MCF 10A (cell line): Measurements from ENCODE around the gene PEX11G. TPM values are rescaled to one million over a fixed set of nuclear protein-coding genes. Genes with fewer than 3 reads are reported as not detected.
A peak's percentile ranks its signal among the peaks of the same experiment; 100 is the strongest.

Experiments
- BruUV-seq: library from RNA; stranded (reverse); fragments of 400-500 nt; replicated peaks from 2 replicates; lab custom pipeline; 2021; lab: Mats Ljungman, UMichigan
- CTCF ChIA-PET: fragments of 300-600 bp; sonication (Branson Sonifier 250); formaldehyde crosslinking; extraction: SDS; loops from one replicate; lab custom pipeline; 2021; ENCODE audit warnings: antibody characterized with exemption, inconsistent platforms; lab: Yijun Ruan, JAX
- POLR2A ChIA-PET: fragments of 300-600, 350-650 bp; sonication (Branson Sonifier 250); formaldehyde crosslinking; extraction: SDS; loops from one replicate; lab custom pipeline; 2020; ENCODE audit warnings: antibody characterized with exemption, inconsistent platforms; lab: Yijun Ruan, JAX
- DNase-seq: peaks from one replicate; pipeline ENCODE4 v3.0.0-alpha.2; 2018; ENCODE audit not compliant: unreplicated experiment
- H3K27ac Mint-ChIP-seq: one replicate; pipeline ENCODE4 v1.8.0; 2022; ENCODE audit warnings: mild to moderate bottlenecking, low read depth, mixed read lengths; ENCODE audit not compliant: unreplicated experiment
- H3K27me3 Mint-ChIP-seq: one replicate; pipeline ENCODE4 v1.8.0; 2022; ENCODE audit warnings: mixed read lengths; ENCODE audit not compliant: insufficient read depth, unreplicated experiment
- H3K36me3 Mint-ChIP-seq: one replicate; pipeline ENCODE4 v1.8.0; 2022; ENCODE audit warnings: mild to moderate bottlenecking, moderate library complexity, mixed read lengths; ENCODE audit not compliant: insufficient read depth, unreplicated experiment
- H3K4me1 Mint-ChIP-seq: one replicate; pipeline ENCODE4 v1.8.0; 2022; ENCODE audit warnings: mixed read lengths; ENCODE audit not compliant: insufficient read depth, unreplicated experiment
- H3K4me3 Mint-ChIP-seq: one replicate; pipeline ENCODE4 v1.8.0; 2022; ENCODE audit warnings: mild to moderate bottlenecking, moderate library complexity, mixed read lengths; ENCODE audit not compliant: unreplicated experiment
- H3K9me3 Mint-ChIP-seq: one replicate; pipeline ENCODE4 v1.8.0; 2022; ENCODE audit warnings: mixed read lengths; ENCODE audit not compliant: unreplicated experiment
- CTCF ChIP-seq: fragments of 200-600 bp; IDR thresholded peaks from one replicate; pipeline ENCODE4 v1.8.0; 2022; ENCODE audit warnings: antibody characterized with exemption, mild to moderate bottlenecking; ENCODE audit not compliant: unreplicated experiment
- intact Hi-C: fragments of 100-400 bp; cut with micrococcal nuclease; formaldehyde crosslinking; loops from 2 replicates; pipeline ENCODE4 v1.14.1; 2022
- total RNA-seq: library from RNA; stranded (reverse); gene quantifications from 2 replicates; pipeline ENCODE4 v1.2.3, GENCODE V29; 2022

The PEX11G gene
- total RNA-seq, 1 experiment from 2014 or later: 5.5 TPM

GRCh38 chr19:7489609-7490044 lies 792 bp upstream of the PEX11G start:
- peak overlapping the region; percentile 87 for H3K27ac Mint-ChIP-seq
- ChIA-PET POLR2A (interaction anchor here (0.7 kb wide), 1 partner anchor 83 kb away, joined by 4 read pairs; no protein-coding TSS in a partner anchor), CTCF (interaction anchor here (0.7 to 0.9 kb wide), 2 partner anchors 135 to 602 kb away, joined by 3 read pairs; no protein-coding TSS in a partner anchor)
- no peak for TF ChIP-seq CTCF
- peaks cover 14% of the 10 kb centered on the region for H3K4me1 Mint-ChIP-seq
- BruUV-seq: no TSS peak
- no peaks in the 10 kb centered on the region for H3K9me3 Mint-ChIP-seq
- DNase-seq: no peak
- peak overlapping the region; percentile 76 for H3K4me3 Mint-ChIP-seq
- intact Hi-C loops: no loop called here
- peaks cover 10% of the 10 kb centered on the region for H3K36me3 Mint-ChIP-seq
- no peaks in the 10 kb centered on the region for H3K27me3 Mint-ChIP-seq

- no peaks in the 10 kb centered on the region for H3K27me3 Mint-ChIP-seq
- no peak overlapping the region for H3K4me3 Mint-ChIP-seq
- ChIA-PET CTCF (interaction anchor here (0.6 to 1.0 kb wide), 3 partner anchors 26 to 764 kb away, joined by 3 to 6 read pairs (median 3); no protein-coding TSS in a partner anchor), POLR2A (no interaction called here)
- no peaks in the 10 kb centered on the region for H3K9me3 Mint-ChIP-seq
- H3K4me1 Mint-ChIP-seq: peaks cover 15% of the 10 kb centered on the region
- BruUV-seq: no TSS peak
- DNase-seq: no peak
- H3K27ac Mint-ChIP-seq: no peak overlapping the region
- intact Hi-C loops: no loop called here
- no peak for TF ChIP-seq CTCF
- peaks cover 15% of the 10 kb centered on the region for H3K36me3 Mint-ChIP-seq
These were observed 1.9 kb downstream of the PEX11G start for GRCh38 chr19:7486923-7487322.

GRCh38 chr19:7483720-7484201 lies 5.1 kb downstream of the PEX11G start:
- H3K9me3 Mint-ChIP-seq: no peaks in the 10 kb centered on the region
- no peak overlapping the region for H3K4me3 Mint-ChIP-seq
- POLR2A ChIA-PET: no interaction called here
- intact Hi-C loops: no loop called here
- no TSS peak for BruUV-seq
- TF ChIP-seq CTCF: no peak
- peak; percentile 39 for DNase-seq
- CTCF ChIA-PET: interaction anchor here (0.6 kb wide), 1 partner anchor 13 kb away, joined by 4 read pairs; no protein-coding TSS in a partner anchor
- H3K27ac Mint-ChIP-seq: no peak overlapping the region
- peaks cover 13% of the 10 kb centered on the region for H3K4me1 Mint-ChIP-seq
- no peaks in the 10 kb centered on the region for H3K27me3 Mint-ChIP-seq
- H3K36me3 Mint-ChIP-seq: peaks cover 9% of the 10 kb centered on the region

- TF ChIP-seq CTCF: no peak
- peaks cover 16% of the 10 kb centered on the region for H3K36me3 Mint-ChIP-seq
- H3K9me3 Mint-ChIP-seq: no peaks in the 10 kb centered on the region
- ChIA-PET POLR2A (no interaction called here), CTCF (no interaction called here)
- DNase-seq: peak; percentile 58
- H3K27me3 Mint-ChIP-seq: no peaks in the 10 kb centered on the region
- no TSS peak for BruUV-seq
- intact Hi-C loops: no loop called here
- H3K4me3 Mint-ChIP-seq: no peak overlapping the region
- no peak overlapping the region for H3K27ac Mint-ChIP-seq
- peaks cover 13% of the 10 kb centered on the region for H3K4me1 Mint-ChIP-seq
These were observed 6.0 kb downstream of the PEX11G start for GRCh38 chr19:7482584-7483439.
